NCI-H1694 (cell line): ENCODE results near the gene FMO3.

Experiments used
- DNase-seq: peaks from one replicate; lab custom pipeline; 2025; lab: John Stamatoyannopoulos, UW

The FMO3 gene

GRCh38 chr1:171090604-171091003 is at the start of gene FMO3:
TSS of gene FMO3 (plus strand) at chr1:171090905. CDS start at chr1:171092659, 1,754 bp downstream.
- DNase-seq, result no peak

- no peak for DNase-seq
These were observed 42.7 kb upstream of the FMO3 start for GRCh38 chr1:171048014-171048413.

DNA sequence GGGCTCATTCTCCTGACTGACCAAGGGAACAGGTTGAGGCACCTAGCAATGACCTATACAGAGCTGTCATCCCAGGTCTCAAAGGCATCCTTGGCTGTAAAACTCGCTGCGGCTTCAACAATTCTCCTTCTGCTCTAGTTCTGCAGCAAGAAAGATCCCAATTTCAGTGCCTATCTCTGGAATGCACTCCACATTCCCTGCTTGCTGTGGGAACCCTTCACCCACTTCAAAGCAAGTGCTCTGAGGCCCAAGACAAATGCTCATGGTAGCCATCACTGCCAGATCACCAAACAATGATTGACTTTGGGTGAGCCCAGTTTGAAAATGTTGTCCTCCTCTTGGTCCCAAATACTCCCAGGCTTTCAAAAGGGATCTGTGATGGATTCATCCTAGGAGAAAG is 37.7 kb upstream of the FMO3 start:
- DNase-seq, result no peak

DNA sequence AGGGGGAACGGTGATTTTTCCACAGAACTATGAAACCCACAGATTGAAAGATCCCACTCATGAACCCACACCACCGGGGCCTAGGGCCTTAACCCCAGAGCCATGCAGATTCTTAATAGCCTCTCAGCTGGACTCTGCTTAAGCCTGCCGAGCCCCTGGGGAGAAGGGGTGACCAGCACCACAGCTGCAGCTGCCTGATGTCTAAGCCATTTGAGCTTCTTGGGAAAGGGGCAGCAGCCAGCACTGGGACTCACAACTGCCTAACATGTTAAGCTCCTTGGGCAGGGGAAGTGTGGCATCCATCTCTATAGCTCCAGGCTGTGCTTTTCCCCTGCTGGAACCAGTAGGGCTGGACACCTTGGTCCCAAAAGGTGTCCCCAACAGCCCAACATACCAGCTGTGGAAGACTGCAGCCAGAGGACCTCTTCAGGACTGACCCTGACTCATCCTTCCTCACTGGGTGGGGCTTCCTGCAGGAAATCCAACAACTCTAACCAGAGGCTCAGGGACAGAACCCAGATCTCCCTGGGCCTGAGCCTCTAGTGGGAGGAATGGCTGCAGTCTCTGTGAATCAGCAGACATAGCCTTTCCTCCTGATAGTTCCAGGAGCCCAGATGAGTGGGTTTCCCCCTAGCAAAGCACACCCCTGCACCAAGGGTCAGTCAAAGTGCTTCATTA is 34.6 kb upstream of the FMO3 start:
- DNase-seq, result no peak

GRCh38 chr1:171061425-171062143 is 29.1 kb upstream of the FMO3 start:
- DNase-seq, result no peak

DNA sequence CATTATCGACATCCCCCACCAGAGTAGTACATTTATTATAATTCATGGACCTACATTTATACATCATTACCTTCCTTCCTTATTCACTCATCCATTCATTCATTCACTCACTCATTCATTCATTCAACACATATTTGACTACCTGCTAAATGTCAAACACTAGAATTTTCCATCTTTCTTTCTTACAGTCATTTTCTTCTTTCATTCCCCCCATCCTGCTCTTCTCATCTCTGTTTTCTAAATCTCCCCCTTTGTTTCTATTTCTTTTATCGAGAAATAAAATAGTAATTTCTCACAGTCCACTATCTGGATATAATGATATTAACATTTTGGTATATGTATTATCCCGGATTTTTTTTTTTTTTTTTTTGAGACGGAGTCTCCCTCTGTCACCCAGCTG is 27.8 kb upstream of the FMO3 start:
- DNase-seq, result no peak

GRCh38 chr1:171075041-171075440 is 15.7 kb upstream of the FMO3 start:
- DNase-seq, result no peak

DNA sequence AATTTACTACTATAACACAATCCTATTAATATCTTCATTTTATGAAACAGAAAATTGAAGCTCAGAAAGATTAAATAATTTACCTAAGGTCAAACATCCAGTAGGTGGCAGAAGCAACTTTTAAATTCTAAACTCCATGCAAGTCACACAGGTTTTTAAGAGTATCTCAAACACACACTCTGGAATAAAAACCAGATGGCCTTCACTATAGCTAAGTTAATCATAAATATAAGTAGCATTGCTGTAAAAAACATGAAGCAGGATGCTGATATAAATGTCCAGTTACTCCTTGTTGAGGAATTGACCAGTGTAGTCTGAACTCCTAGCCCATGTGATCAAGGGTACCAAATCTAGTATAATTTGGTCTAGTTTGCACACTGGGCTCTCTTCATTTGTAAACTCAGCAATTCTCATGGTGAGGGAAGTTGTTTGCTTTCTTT is 9.4 kb upstream of the FMO3 start:
- DNase-seq, result no peak

DNA sequence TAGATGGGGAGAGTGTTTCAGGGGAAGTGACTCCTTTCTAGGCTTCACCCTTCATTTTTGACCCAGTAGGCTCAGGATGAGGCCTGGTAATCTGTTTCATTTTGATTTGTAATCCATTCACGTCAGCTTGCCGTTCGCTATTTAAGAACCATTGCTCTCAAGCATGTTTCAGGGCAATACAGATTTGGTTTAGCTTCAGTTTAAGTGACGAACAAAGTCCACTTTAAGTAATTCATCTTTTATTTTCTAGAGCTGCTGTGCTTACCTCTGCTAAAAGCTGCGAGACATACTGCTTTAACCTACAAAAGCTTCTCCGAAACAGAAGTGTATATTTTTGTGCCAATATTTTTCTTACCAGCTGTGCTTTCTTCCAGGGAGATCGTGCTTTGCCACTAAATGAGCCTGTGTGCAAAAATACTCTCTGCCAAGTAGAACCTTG is 8.9 kb upstream of the FMO3 start:
- no peak for DNase-seq

DNA sequence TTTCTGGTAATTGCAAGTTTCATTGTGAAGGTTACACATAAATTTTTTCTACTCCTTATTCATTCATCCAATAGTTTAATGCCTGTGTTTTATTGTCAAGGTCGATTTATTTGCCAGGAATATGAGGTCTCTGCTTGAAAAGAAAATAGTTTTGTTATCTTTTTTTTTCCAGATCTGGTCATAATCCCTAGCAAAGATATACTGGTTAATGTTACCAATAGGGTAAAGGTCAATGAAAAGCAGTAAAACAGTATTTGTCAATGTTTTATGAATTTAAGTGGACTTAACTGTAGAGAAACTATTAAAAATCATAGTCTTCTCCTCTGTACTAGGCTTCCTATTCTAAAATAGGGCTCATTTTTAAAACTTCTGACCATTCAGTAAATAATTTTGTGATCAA is 8.1 kb upstream of the FMO3 start:
- DNase-seq, result no peak

DNA sequence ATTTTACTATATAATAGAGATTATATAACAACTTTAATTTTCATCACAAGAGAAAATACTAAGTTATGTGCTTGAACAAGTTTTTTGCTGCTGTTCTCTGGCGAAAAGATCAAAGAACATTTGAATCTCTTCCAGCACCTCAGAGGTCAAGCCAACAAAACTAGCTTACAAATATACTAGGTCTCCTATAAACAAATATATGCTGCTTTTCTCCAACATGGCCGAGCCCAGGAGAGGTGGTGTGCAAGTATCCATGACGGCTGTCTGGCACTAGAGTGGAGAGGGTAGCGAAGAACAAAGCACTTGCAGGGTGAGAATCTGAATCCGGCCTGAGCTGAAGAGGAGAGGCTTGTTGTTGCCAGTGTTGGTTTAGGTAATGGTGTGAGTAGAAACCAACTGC is 7.5 kb upstream of the FMO3 start:
- no peak for DNase-seq

- DNase-seq, result no peak
These were observed 6.6 kb upstream of the FMO3 start for GRCh38 chr1:171084091-171084490.

DNA sequence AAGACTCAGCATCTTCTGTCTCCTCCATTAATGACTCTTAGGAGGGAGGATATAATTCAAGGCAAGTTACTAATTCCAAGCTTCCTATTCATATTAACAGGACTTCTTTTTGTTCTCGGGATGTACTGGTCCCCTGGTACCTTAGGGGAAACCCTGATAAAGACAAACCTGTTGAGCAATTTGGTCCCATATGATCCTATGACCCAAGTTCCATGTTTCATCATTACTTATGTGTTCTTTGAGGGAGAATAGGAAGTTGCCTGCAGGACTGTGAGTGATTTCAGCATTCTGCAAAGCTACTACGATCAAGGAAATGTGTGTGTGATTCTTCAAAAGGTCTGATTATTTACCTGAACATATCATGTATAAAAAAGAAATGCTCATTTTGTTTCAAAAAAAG is 5.8 kb upstream of the FMO3 start:
- DNase-seq, result no peak

DNA sequence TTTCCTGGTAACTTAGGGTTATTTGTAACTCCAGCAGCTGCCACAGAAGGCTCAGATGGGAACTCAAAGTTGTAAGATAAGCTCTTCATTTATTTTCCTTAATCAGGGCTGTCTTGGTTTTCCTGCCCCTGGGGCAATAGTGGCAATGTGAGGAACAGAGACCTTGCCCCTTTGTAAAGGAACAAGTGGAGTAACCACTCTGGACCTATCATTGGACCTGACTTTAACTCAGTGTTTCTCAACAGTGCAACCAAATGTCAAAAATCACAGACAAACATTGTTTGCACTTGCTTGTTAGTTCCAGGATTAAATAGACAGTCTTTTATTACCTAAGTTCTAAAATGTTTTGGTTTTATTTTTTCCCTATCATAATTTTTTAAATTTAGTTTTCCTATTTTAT is 2.8 kb upstream of the FMO3 start:
- DNase-seq, result no peak

DNA sequence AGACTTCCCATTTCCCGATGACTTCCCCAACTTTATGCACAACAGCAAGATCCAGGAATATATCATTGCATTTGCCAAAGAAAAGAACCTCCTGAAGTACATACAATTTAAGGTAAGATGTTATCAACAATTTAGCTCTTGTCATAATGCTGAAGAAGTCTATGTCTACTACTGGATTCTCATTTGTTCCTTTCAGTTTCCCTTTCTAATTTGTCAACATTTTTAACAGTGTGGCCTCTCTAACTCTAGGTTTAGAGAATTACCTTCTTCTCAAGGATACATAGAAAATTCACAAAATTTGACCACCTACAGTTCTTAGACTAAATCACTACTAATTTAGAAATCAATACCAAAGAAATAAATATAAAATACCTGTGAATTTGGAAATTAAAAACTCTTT is 13.2 kb downstream of the FMO3 start:
- no peak for DNase-seq

- no peak for DNase-seq
These were observed 16.7 kb downstream of the FMO3 start for GRCh38 chr1:171107262-171107940.

DNA sequence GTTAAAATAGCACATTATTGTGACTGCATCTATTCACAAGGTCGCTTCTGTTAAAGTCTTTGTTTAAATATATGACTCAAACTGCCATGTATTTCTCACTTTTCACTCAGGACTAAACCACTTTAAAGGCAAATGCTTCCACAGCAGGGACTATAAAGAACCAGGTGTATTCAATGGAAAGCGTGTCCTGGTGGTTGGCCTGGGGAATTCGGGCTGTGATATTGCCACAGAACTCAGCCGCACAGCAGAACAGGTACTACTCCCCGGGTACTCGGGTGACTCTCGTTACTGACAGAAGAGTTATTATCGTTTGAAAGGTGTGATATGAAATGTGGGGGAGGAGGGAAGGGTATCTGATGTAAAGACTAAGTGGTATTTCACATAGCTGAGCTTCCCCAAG is 17.3 kb downstream of the FMO3 start:
- no peak for DNase-seq

- no peak for DNase-seq
These were observed 19.3 kb downstream of the FMO3 start for GRCh38 chr1:171109966-171110365.

GRCh38 chr1:171110621-171111326 is 20.1 kb downstream of the FMO3 start:
- DNase-seq, result no peak

- no peak for DNase-seq
These were observed 21.4 kb downstream of the FMO3 start for GRCh38 chr1:171112119-171112518.

DNA sequence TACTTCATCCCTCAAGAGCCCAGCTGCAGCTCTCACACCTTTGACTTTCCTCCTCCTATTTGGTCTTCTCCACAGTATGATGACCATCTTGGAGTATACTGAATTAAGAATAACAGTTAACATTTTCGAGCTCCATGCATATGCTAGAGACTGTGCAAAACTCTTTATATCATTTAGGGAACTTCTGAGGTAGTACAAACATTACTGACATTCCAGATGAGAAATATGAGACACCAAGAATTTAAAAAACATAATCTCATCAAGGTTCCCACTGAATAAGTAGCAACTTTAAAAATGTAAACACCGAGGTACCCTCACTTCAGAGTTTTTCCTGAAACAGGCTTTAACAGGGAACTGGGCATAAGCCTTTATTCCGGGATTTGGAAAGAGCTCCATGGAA is 22.7 kb downstream of the FMO3 start:
- DNase-seq, result no peak

DNA sequence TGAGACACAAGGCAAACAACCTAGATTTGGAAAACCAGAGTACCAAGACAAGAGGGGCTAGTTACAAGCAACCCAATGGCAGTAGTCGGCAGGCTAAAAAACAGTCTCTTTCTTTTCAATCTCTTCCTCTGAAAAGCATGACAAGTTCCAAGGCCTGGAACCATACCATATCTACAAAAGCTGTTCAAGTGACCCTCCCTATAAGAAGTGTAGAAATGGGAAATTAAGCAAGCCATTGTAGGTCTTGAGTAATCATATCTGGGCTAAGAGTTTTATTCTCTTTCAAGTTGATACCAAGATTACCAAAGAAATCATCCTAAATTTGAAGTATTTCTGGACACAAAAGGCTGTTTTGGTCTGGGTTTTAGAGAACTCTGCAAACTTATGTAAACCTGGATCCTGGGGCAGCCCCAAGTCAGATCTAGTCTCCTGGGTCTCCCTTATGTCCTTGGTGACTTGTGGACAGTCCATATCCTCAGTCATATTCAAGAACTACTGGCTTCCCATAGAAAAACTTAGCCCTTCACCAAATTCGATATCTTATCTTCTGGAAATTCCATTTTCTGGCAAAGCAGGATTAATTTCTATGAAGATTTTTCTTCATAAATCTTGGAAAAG is 24.7 kb downstream of the FMO3 start:
- DNase-seq, result no peak
